Aorta (tissue), 5 donors: ENCODE measurements around the gene FGB. TPM values are rescaled to one million over a fixed set of nuclear protein-coding genes. Genes with fewer than 3 reads are reported as not detected.

Source experiments
- ATAC-seq: fragments of 200-7000 bp; cut with Tn5 transposase; one replicate; pipeline ENCODE4 v1.9.1; 2022; ENCODE audit warnings: moderate library complexity; ENCODE audit not compliant: low FRiP score
- DNase-seq, 2 donors: peaks; one replicate each; pipeline ENCODE4 v3.0.0-alpha.2; 2020
- H3K27ac ChIP-seq, 2 donors: one replicate each; pipeline ENCODE4 v1.5.1; 2013; ENCODE audit warnings: low read length in 2 of 2, mild to moderate bottlenecking in 2 of 2, moderate library complexity in 2 of 2, control low read depth in 1 of 2, inconsistent platforms in 1 of 2, low read depth in 1 of 2
- H3K27me3 ChIP-seq, 2 donors: one replicate each; pipeline ENCODE4 v1.6.1; 2013; ENCODE audit warnings: control low read depth in 1 of 2, low read length in 1 of 2, mild to moderate bottlenecking in 1 of 2, moderate library complexity in 1 of 2; ENCODE audit not compliant: insufficient read depth in 2 of 2, control insufficient read depth in 1 of 2
- H3K36me3 ChIP-seq, 2 donors: one replicate each; pipeline ENCODE4 v1.6.1; 2013; ENCODE audit warnings: control low read depth in 1 of 2, low read length in 1 of 2, mild to moderate bottlenecking in 1 of 2; ENCODE audit not compliant: insufficient read depth in 2 of 2, control insufficient read depth in 1 of 2
- H3K4me1 ChIP-seq, 2 donors: one replicate each; pipeline ENCODE4 v1.6.1; 2013; ENCODE audit warnings: low read length in 2 of 2, control low read depth in 1 of 2, mild to moderate bottlenecking in 1 of 2, moderate library complexity in 1 of 2; ENCODE audit not compliant: insufficient read depth in 2 of 2, control insufficient read depth in 1 of 2
- H3K4me3 ChIP-seq, 2 donors: one replicate each; pipeline ENCODE4 v1.5.1; 2013; ENCODE audit warnings: low read length in 2 of 2, control low read depth in 1 of 2, mild to moderate bottlenecking in 1 of 2
- H3K9me3 ChIP-seq: one replicate; pipeline ENCODE4 v1.6.1; 2013; ENCODE audit warnings: mild to moderate bottlenecking, low read length; ENCODE audit not compliant: control insufficient read depth
- WGBS, 2 donors: extraction: QIAGEN DNeasy Blood & Tissue Kit; methylation state at CpG; one replicate each; pipeline ENCODE4 v1.1.7; 2013; 5-methylcytosine and 5-hydroxymethylcytosine counted together
- intact Hi-C, 2 donors: fragments of 100-400 bp; cut with DNase I; formaldehyde crosslinking; loops; one replicate each; pipeline versions ENCODE4 v1.14.2 to v1.15.0; 2022
- polyA plus RNA-seq, 2 donors: library from polyadenylated mRNA; stranded (reverse); fragments of 200-250 nt; gene quantifications; one replicate each; pipeline ENCODE4 v1.2.3, GENCODE V29; 2013
- total RNA-seq, 2 donors: library from RNA; stranded (reverse); fragmentation: NEBNext Ultra II Directional; extraction: Animal tissue kit (Norgen Biotek cat#: 25700); gene quantifications; one replicate each; pipeline ENCODE4 v1.2.1, GENCODE V29; 2021
- donor health status: healthy with polysubstance abuse.
- donor health status: Bipolar disorder and iron deficiency.
- donor health status: DM: no; HTN: no; CAD: no.
- donor health status: DM: no; HTN: no; CAD: no.
- donor health status: DM: yes; HTN: yes; CAD: no.

FGB gene
- total and polyA plus RNA-seq, 4 donors, result 1.9 TPM; not detected in 3

GRCh38 chr4:154529728-154530519, 32.9 kb upstream of the FGB start:
- H3K27me3 ChIP-seq, result no peaks in the 10 kb centered on the region
- no peaks in the 10 kb centered on the region for H3K4me1 ChIP-seq
- ATAC-seq (no peak), DNase-seq (no peak)
- no peak overlapping the region for H3K4me3 ChIP-seq
- H3K36me3 ChIP-seq, result no peaks in the 10 kb centered on the region
- no peaks in the 10 kb centered on the region for H3K9me3 ChIP-seq
- H3K27ac ChIP-seq, result no peak overlapping the region
- intact Hi-C loops, result no loop called here
- WGBS, 2 donors, result 86 to 90% methylated on average over 4 of the region's 4 CpGs

DNA sequence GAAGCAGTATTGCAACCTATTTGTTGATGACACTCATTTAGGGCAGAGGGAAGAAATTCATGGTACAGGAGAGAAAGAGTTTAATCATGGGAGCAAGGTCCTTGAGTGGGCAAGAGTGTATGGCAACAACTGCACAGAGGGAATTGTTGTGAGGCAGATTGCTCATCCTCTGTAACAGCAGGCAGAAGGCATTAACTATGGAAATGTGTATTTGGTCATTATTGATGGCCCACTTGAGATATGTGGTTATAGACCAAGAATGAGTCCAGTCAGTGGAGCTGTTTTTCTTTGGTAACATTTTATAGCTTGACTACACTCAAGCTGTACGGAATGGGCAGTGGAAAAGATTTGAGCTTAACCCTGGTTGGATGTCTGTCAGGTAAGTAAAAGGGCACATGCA, 28.5 kb upstream of the FGB start:
- WGBS, 2 donors, result 50 to 55% methylated on average over 1 of the region's 1 CpG
- ATAC-seq (no peak), DNase-seq (no peak)
- Histone ChIP-seq H3K27me3 (no peaks in the 10 kb centered on the region), H3K9me3 (no peaks in the 10 kb centered on the region), H3K36me3 (peaks cover 5 to 7% of the 10 kb centered on the region in 2 donors), H3K27ac (peak overlapping the region in 1 of 2 donors; percentile 17), H3K4me3 (no peak overlapping the region), H3K4me1 (no peaks in the 10 kb centered on the region)
- intact Hi-C loops, result no loop called here

GRCh38 chr4:154542271-154542879, 20.4 kb upstream of the FGB start:
- peaks cover 7 to 10% of the 10 kb centered on the region in 2 donors for H3K36me3 ChIP-seq
- ATAC-seq (no peak), DNase-seq (no peak)
- no peaks in the 10 kb centered on the region for H3K9me3 ChIP-seq
- H3K27me3 ChIP-seq, result no peaks in the 10 kb centered on the region
- intact Hi-C loops, result no loop called here
- H3K4me1 ChIP-seq, result no peaks in the 10 kb centered on the region
- H3K4me3 ChIP-seq, result no peak overlapping the region
- 93 to 95% methylated on average over 4 of the region's 4 CpGs for WGBS, 2 donors
- H3K27ac ChIP-seq, result no peak overlapping the region

DNA sequence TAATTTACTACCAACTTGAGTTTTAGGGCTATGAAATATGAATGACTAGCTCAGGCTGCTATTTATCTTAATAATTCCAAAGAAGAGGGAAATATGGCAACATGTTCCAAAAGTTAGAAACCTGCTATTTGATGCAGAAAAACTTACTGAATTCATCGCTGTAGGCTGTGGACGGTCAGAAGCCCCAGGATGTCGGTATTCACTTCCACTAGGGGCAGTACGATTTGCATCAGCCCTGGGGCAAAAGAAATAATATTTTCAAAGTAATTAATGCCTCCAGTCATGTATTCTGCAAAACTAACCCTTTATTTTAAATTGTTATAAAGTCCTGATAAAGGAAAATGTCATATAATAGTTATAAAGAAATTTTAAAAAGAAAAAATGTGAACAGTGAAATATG, 17.1 kb upstream of the FGB start:
- H3K27ac ChIP-seq, result no peak overlapping the region
- no peaks in the 10 kb centered on the region for H3K9me3 ChIP-seq
- ATAC-seq, result no peak
- H3K4me3 ChIP-seq, result no peak overlapping the region
- peaks cover 4% of the 10 kb centered on the region in 2 donors for H3K36me3 ChIP-seq
- DNase-seq, result no peak
- intact Hi-C loops, result no loop called here
- peaks cover 0 to 3% of the 10 kb centered on the region in 2 donors for H3K4me1 ChIP-seq
- no peaks in the 10 kb centered on the region for H3K27me3 ChIP-seq
- WGBS, 2 donors, result 87 to 89% methylated on average over 4 of the region's 4 CpGs

DNA sequence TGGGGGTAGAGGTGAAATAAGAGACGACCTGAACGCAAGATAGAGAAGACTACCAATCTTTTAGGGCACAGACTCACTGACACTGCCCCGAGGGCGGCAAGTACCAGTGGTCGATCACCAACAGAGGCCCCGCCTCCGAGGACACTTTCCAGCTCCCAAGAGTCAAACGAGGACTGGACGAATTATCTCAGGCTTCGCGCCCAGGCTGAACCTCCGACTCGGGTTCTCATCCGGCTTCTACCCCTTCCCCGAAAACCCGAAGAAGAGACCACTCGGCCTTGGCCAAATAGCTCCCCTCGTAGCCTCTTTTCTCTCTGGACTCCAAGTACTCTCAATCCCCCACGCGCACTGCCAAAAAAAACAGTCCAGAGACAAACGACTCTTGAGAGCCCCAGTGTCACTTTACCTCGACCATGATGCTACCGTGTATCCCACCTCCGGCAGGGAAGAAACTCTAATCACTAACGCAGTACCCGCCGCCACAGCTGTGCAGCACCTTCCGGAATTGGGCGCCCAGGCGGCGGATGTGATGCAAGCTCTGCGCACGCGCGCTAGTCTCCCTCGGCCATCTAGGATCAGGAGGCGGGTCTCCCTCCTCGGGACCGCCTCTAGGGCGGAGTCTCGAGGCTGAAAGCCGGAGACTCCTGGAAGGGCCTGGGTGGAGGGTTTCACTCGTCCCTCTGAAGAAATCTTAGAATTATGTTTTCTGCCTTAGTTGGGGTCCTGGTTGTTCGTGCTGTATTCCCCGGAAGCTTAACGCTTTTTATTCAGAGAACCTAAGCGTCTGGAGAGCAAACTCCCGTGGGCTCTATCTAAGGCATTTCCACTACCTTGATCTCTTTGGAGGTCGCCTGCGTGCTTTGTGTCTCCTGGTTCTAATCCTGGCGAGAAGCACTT, 12.7 kb upstream of the FGB start, which contains the start of gene PLRG1:
Gene PLRG1 (minus strand): TSS at position 507 of the 897 bp plus-strand sequence. CDS start 92 bp downstream, at position 415.
- H3K9me3 ChIP-seq, result no peaks in the 10 kb centered on the region
- ATAC-seq, result peak; percentile 100
- H3K4me3 ChIP-seq, result peak within 1 kb of the TSS; percentile 79 to 94
- H3K27ac ChIP-seq, result peak within 1 kb of the TSS; percentile 16 to 72
- DNase-seq, result peak; percentile 98 to 99
- H3K27me3 ChIP-seq, result no peaks in the 10 kb centered on the region
- 0% methylated on average over 51 of the region's 51 CpGs for WGBS, 2 donors
- intact Hi-C loops, result loop anchor here (2.0 to 10.0 kb wide), 4 partner anchors 69 to 805 kb away; partner anchors contain the start of gene RBM46 (in 1 of the 2)
- peaks cover 0 to 3% of the 10 kb centered on the region in 2 donors for H3K4me1 ChIP-seq
- no peaks in the 10 kb centered on the region for H3K36me3 ChIP-seq

DNA sequence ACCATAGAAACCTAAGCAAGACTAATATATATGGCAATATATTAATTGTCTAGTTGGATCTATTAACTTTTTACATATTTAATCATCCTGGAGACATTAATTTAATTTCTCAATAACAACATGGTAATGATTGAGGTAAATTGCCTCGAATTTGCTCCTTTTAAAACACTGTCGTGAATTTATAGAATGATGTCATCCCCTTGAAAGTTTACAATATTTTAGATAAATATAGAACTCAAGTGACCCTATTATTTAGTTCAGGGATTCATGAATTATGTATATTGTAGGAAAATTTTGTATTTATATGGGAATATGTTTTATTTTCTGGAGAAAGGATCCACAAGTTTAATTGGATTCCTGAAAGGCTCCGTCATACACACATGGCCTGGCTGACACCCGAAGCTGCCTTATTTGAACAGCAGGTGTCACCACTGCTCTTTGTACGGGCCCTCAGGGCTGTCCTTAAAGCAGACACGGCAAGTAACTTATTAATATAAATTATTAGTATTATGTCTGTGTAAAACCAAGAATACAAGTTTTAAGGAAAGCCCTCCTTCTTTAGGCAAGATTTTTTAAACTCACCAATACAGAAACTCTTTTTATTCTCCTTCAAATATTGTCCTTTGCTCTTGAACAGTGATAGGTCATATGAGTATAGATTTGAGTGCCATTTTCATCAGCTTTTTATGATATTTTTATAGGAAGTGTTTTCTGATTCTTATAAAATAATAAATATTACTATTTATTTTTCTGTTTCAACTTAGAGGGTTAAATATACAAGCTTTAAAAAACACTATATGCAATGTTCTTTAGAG, 10.7 kb upstream of the FGB start:
- Histone ChIP-seq H3K4me1 (peaks cover 0 to 3% of the 10 kb centered on the region in 2 donors), H3K36me3 (no peaks in the 10 kb centered on the region), H3K9me3 (no peaks in the 10 kb centered on the region), H3K27me3 (no peaks in the 10 kb centered on the region), H3K4me3 (no peak overlapping the region), H3K27ac (no peak overlapping the region)
- 6 to 13% methylated on average over 6 of the region's 6 CpGs for WGBS, 2 donors
- ATAC-seq (peak; percentile 80), DNase-seq (peak; percentile 70 to 86)
- intact Hi-C loops, result loop anchor here (2.0 to 10.0 kb wide), 4 partner anchors 67 to 803 kb away; partner anchors contain the start of gene RBM46 (in 1 of the 2)

DNA sequence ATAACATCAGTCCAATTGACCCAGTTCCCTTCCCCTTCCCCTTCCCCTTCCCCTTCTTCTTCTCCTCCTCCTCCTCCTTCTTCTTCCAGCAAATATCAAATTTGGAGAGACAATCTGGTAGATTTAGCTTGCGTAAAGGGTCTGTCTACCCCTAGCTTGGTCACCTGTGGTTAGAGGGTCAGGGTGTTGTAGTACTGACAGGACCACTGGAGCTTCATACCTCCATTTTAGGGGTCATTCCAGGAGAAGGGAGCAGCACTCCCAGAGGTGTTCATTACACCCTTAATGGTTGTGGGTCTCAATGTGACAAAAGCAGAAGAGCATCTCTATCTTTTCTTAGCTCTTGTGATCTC, 3.7 kb upstream of the FGB start:
- DNase-seq (no peak), ATAC-seq (no peak)
- H3K9me3 ChIP-seq, result no peaks in the 10 kb centered on the region
- no peak overlapping the region for H3K27ac ChIP-seq
- H3K27me3 ChIP-seq, result no peaks in the 10 kb centered on the region
- no peaks in the 10 kb centered on the region for H3K36me3 ChIP-seq
- intact Hi-C loops, result loop anchor here (5.0 to 10.0 kb wide), 3 partner anchors 223 to 796 kb away; partner anchors contain the start of gene RBM46 (in 2 of the 2)
- WGBS, 2 donors, result 88 to 89% methylated on average over 1 of the region's 1 CpG
- no peak overlapping the region for H3K4me3 ChIP-seq
- H3K4me1 ChIP-seq, result no peaks in the 10 kb centered on the region
